IMR-90 (cell line): Measurements from ENCODE around the gene DNAJC25. TPM values are rescaled to one million over a fixed set of nuclear protein-coding genes. Genes with fewer than 3 reads are reported as not detected.

Experiments used
- ATAC-seq: fragments of 200-7000 bp; cut with Tn5 transposase; 2 replicates; pipeline ENCODE4 v1.9.1; 2020; ENCODE audit warnings: low read depth, mild to moderate bottlenecking, moderate library complexity
- BruUV-seq: library from RNA; stranded (reverse); fragments of 400-500 nt; replicated peaks from 2 replicates; lab custom pipeline; 2021; lab: Mats Ljungman, UMichigan
- CTCF ChIA-PET: fragments of 300-600 bp; formaldehyde crosslinking; extraction: SDS; loops from one replicate; lab custom pipeline; 2021; ENCODE audit warnings: antibody characterized with exemption; lab: Yijun Ruan, JAX
- POLR2A ChIA-PET: fragments of 300-600 bp; sonication (Branson Sonifier 250); formaldehyde crosslinking; loops from one replicate; lab custom pipeline; 2022; ENCODE audit warnings: antibody characterized with exemption; ENCODE audit not compliant: unreplicated experiment; lab: Charles Lee
- DNase-seq: peaks from one replicate; pipeline ENCODE4 v3.0.0; 2013
- H2AFZ ChIP-seq: replicated peaks from 2 replicates; pipeline ENCODE3; 2013; ENCODE audit warnings: low read length, mild to moderate bottlenecking; ENCODE audit not compliant: poor library complexity
- H2AK5ac ChIP-seq: 2 replicates; pipeline ENCODE4 v1.6.1; 2013; ENCODE audit warnings: low read depth, low read length, inconsistent platforms
- H2AK9ac ChIP-seq: replicated peaks from 2 replicates; pipeline ENCODE3; 2013; ENCODE audit warnings: mild to moderate bottlenecking, low read depth, low read length, moderate library complexity; ENCODE audit not compliant: poor library complexity
- H2BK120ac ChIP-seq: 2 replicates; pipeline ENCODE4 v1.6.1; 2013; ENCODE audit warnings: low read depth, low read length, inconsistent platforms
- H2BK15ac ChIP-seq: 3 replicates; pipeline ENCODE4 v1.6.1; 2013; ENCODE audit warnings: low read depth, low read length, inconsistent platforms
- H2BK20ac ChIP-seq: 2 replicates; pipeline ENCODE4 v1.6.1; 2013; ENCODE audit warnings: low read depth, mild to moderate bottlenecking, inconsistent platforms, low read length, moderate library complexity
- H2BK5ac ChIP-seq: 2 replicates; pipeline ENCODE4 v1.6.1; 2013; ENCODE audit warnings: mild to moderate bottlenecking, low read depth, low read length, inconsistent platforms; ENCODE audit not compliant: poor library complexity, severe bottlenecking
- H3K14ac ChIP-seq: replicated peaks from 2 replicates; pipeline ENCODE4 v1.6.1; 2013; ENCODE audit warnings: low read depth, low read length, inconsistent platforms
- H3K18ac ChIP-seq: 2 replicates; pipeline ENCODE4 v1.6.1; 2013; ENCODE audit warnings: low read depth, low read length, control low read depth
- H3K23ac ChIP-seq: 2 replicates; pipeline ENCODE4 v1.6.1; 2013; ENCODE audit warnings: low read depth, low read length, inconsistent platforms
- H3K27ac ChIP-seq: 2 replicates; pipeline ENCODE4 v1.5.1; 2013; ENCODE audit warnings: mild to moderate bottlenecking, control low read depth, low read length; ENCODE audit not compliant: insufficient read depth
- H3K27me3 ChIP-seq: 2 replicates; pipeline ENCODE4 v1.6.1; 2013; ENCODE audit warnings: low read length; ENCODE audit not compliant: control insufficient read depth, insufficient read depth
- H3K36me3 ChIP-seq: 2 replicates; pipeline ENCODE4 v1.6.1; 2013; ENCODE audit warnings: low read length, mixed read lengths; ENCODE audit not compliant: control insufficient read depth, insufficient read depth
- H3K4ac ChIP-seq: 2 replicates; pipeline ENCODE4 v1.6.1; 2013; ENCODE audit warnings: low read depth, low read length, inconsistent platforms
- H3K4me1 ChIP-seq: 2 replicates; pipeline ENCODE4 v1.6.1; 2013; ENCODE audit warnings: low read length, mixed read lengths; ENCODE audit not compliant: control insufficient read depth, insufficient read depth
- H3K4me2 ChIP-seq: 2 replicates; pipeline ENCODE4 v1.6.1; 2013; ENCODE audit warnings: low read depth, mild to moderate bottlenecking, control low read depth, low read length, moderate library complexity
- H3K4me3 ChIP-seq: 2 replicates; pipeline ENCODE4 v1.5.1; 2013; ENCODE audit warnings: low read depth, mild to moderate bottlenecking, control low read depth, low read length, moderate library complexity; ENCODE audit not compliant: insufficient read depth
- H3K56ac ChIP-seq: 2 replicates; pipeline ENCODE4 v1.6.1; 2013; ENCODE audit warnings: low read length, inconsistent platforms; ENCODE audit not compliant: insufficient read depth; ENCODE audit errors: extremely low read depth
- H3K79me1 ChIP-seq, 2 experiments: 2 replicates each; pipeline ENCODE4 v1.6.1; 2013; ENCODE audit warnings: low read length in 2 of 2, inconsistent platforms in 1 of 2, low read depth in 1 of 2
- H3K9ac ChIP-seq: 2 replicates; pipeline ENCODE4 v1.6.1; 2013; ENCODE audit warnings: low read depth, low read length, control low read depth
- H3K9me1 ChIP-seq: 2 replicates; pipeline ENCODE4 v1.6.1; 2013; ENCODE audit warnings: low read length, inconsistent platforms; ENCODE audit not compliant: insufficient read depth
- H3K9me3 ChIP-seq: 2 replicates; pipeline ENCODE4 v1.6.1; 2013; ENCODE audit warnings: low read length; ENCODE audit not compliant: control insufficient read depth, insufficient read depth
- H4K20me1 ChIP-seq: 2 replicates; pipeline ENCODE4 v1.6.1; 2013; ENCODE audit warnings: low read length, inconsistent platforms; ENCODE audit not compliant: insufficient read depth
- H4K5ac ChIP-seq: 2 replicates; pipeline ENCODE4 v1.6.1; 2013; ENCODE audit warnings: mild to moderate bottlenecking, low read depth, low read length, control low read depth
- H4K8ac ChIP-seq, 2 experiments: 2 replicates each; pipeline ENCODE4 v1.6.1; 2013; ENCODE audit warnings: low read depth in 2 of 2, low read length in 2 of 2, control low read depth in 1 of 2, inconsistent platforms in 1 of 2
- H4K91ac ChIP-seq: 2 replicates; pipeline ENCODE4 v1.6.1; 2013; ENCODE audit warnings: low read depth, low read length, inconsistent platforms; ENCODE audit not compliant: insufficient read depth
- BHLHE40 ChIP-seq: fragments of 150-350 bp; IDR thresholded peaks from 2 replicates; pipeline ENCODE4 v1.6.1; 2016; ENCODE audit warnings: mild to moderate bottlenecking, low read depth, low read length
- CEBPB ChIP-seq: IDR thresholded peaks from 2 replicates; pipeline ENCODE4 v1.6.1; 2012; ENCODE audit warnings: low read depth, low read length, improper control_type of control experiment
- CHD1 ChIP-seq: IDR thresholded peaks from 2 replicates; pipeline ENCODE4 v1.6.1; 2012; ENCODE audit warnings: low read depth, low read length, improper control_type of control experiment
- CTCF ChIP-seq: conservative IDR thresholded peaks from 2 replicates; pipeline ENCODE4 v1.5.1; 2012; ENCODE audit warnings: mild to moderate bottlenecking, low read depth, low read length, improper control_type of control experiment
- FOS ChIP-seq: fragments of 150-350 bp; IDR thresholded peaks from 2 replicates; pipeline ENCODE4 v1.6.1; 2016; ENCODE audit warnings: low read depth, low read length
- MAFK ChIP-seq: IDR thresholded peaks from 2 replicates; pipeline ENCODE4 v1.6.1; 2012; ENCODE audit warnings: low read depth, low read length, improper control_type of control experiment
- MXI1 ChIP-seq: IDR thresholded peaks from 2 replicates; pipeline ENCODE4 v1.6.1; 2012; ENCODE audit warnings: low read depth, mild to moderate bottlenecking, low read length, moderate library complexity, borderline replicate concordance
- NFE2L2 ChIP-seq: fragments of 150-350 bp; IDR thresholded peaks from 2 replicates; pipeline ENCODE4 v1.6.1; 2016; ENCODE audit warnings: low read depth, mild to moderate bottlenecking, low read length
- POLR2A ChIP-seq: IDR thresholded peaks from 2 replicates; pipeline ENCODE4 v1.6.1; 2012; ENCODE audit warnings: mild to moderate bottlenecking, low read depth, low read length
- RAD21 ChIP-seq: IDR thresholded peaks from 2 replicates; pipeline ENCODE4 v1.6.1; 2012; ENCODE audit warnings: low read length, improper control_type of control experiment
- RCOR1 ChIP-seq: IDR thresholded peaks from 2 replicates; pipeline ENCODE4 v1.6.1; 2012; ENCODE audit warnings: mild to moderate bottlenecking, low read length, improper control_type of control experiment; ENCODE audit not compliant: insufficient replicate concordance
- RFX5 ChIP-seq: IDR thresholded peaks from 2 replicates; pipeline ENCODE4 v1.8.0; 2012; ENCODE audit warnings: low read depth, mild to moderate bottlenecking, low read length, moderate library complexity
- SMC3 ChIP-seq: fragments of 150-350 bp; IDR thresholded peaks from 2 replicates; pipeline ENCODE4 v1.6.1; 2016; ENCODE audit warnings: low read depth, mild to moderate bottlenecking, antibody characterized with exemption, low read length, moderate library complexity
- USF2 ChIP-seq: fragments of 150-350 bp; IDR thresholded peaks from 2 replicates; pipeline ENCODE4 v1.6.1; 2017; ENCODE audit warnings: mild to moderate bottlenecking, antibody characterized with exemption, low read length, low read depth
- WGBS, 2 experiments: methylation state at CpG; one replicate each; pipeline versions ENCODE4 v1.1.5 to v1.1.7; 2013; ENCODE audit warnings: missing lambda C conversion rate in 2 of 2; ENCODE audit not compliant: insufficient read length in 1 of 2; ENCODE audit errors: extremely low coverage in 2 of 2; 5-methylcytosine and 5-hydroxymethylcytosine counted together
- dilution Hi-C: fragments of 300-500 bp; cut with HindIII; formaldehyde crosslinking; loops from one replicate; pipeline ENCODE4 v1.14.3; 2018; ENCODE audit warnings: low sequenced_read_pairs; ENCODE audit not compliant: unreplicated experiment
- in situ Hi-C: fragments of 300-500 bp; cut with MboI; formaldehyde crosslinking; loops from 3 replicates; pipeline ENCODE4 v1.14.3; 2019; ENCODE audit warnings: low sequenced_read_pairs, inconsistent platforms, mixed read lengths
- intact Hi-C: fragments of 100-400 bp; cut with micrococcal nuclease; formaldehyde crosslinking; loops from 2 replicates; pipeline ENCODE4 v1.10.0; 2022
- polyA plus RNA-seq, 3 experiments: library from polyadenylated mRNA; depleted of rRNA; stranded (reverse); fragments of >200 nt; gene quantifications; 2 replicates each; pipeline ENCODE4 v1.2.3, GENCODE V29; 2012; ENCODE audit warnings: low replicate concordance in 1 of 3
- total RNA-seq: library from RNA; depleted of rRNA; stranded (reverse); fragments of >200 nt; gene quantifications from 2 replicates; pipeline ENCODE4 v1.2.3, GENCODE V29; 2012

DNAJC25 gene
- total and polyA plus RNA-seq, 2 of the 4 experiments (the other 2 are of a cell fraction) = 3.2 to 6.6 TPM

DNA sequence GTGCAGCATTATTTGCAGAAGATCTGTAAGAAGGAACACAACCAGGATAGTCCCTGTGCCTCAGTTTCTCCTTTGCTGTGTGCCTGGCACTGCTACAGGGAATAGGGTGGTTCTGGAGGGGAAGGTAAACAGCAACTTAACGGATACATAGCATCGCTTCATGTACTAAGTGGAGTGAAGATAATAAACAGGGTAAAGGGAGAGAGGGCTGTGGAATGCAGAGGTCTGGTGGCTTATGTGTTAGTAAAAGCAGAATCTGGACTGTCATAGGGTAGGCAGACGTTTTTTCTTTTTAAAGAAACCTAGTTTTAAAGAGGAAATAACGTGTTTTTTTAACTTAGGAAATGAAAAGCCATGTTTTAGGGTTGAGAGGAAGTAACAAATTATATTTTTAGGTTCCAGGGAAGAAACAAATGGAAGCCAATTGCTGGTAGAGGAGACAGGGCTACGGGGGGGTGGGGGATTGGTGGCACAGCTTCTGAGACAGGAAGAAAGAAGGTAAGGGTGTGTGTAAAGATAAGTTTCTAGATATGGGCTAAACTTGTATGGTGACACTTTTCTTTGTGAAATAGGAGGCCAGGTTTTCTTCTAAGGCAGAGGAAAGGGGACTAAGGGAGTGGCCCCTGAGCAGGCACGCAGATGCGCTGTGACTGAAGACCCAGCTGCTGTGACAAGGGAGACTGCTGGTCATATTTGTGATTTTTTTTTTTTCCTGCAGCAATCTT lies 31.6 kb downstream of the DNAJC25 start (continued):
- TF ChIP-seq POLR2A = no peak
- no peak for TF ChIP-seq FOS
- no peak for TF ChIP-seq RAD21
- TF ChIP-seq BHLHE40 = no peak
- TF ChIP-seq RCOR1 = no peak
- no peak for TF ChIP-seq NFE2L2
- no peak for TF ChIP-seq CEBPB

DNA sequence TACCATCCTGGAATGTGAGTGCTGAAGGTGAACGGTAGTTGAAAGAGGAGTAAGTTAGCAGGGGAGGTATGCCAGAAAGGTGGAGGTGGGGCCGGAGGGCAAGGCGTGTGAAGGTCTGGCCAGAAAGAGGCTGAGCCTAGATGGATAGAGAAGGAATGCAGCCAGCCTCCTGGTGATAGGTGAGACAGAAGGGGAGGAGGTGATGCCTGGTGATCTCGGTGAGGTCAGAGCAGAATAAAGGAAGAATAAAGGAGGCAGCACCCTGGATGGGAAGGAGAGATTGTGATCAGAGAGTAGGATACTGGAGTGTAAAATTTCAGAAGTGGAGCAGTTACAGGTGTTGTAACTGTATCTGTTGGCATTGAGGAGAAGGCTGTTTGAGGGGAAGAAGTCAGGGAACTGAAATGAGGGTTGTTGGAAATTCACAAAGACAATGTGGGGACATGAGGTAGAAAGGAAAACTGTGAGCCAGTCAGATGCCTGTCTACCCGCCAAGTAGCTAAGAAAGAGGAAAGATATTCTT lies 32.2 kb downstream of the DNAJC25 start:
- peak overlapping the region; percentile 16; the same call in 1 of the 2 replicates for H3K4ac ChIP-seq
- H2BK15ac ChIP-seq = no peak overlapping the region
- no peak overlapping the region for H3K18ac ChIP-seq
- peaks cover 19% of the 10 kb centered on the region for H3K9me1 ChIP-seq
- ATAC-seq (no peak), DNase-seq (no peak)
- H3K9me3 ChIP-seq = no peaks in the 10 kb centered on the region
- H3K56ac ChIP-seq = no peak overlapping the region
- in situ Hi-C loops (no loop called here), dilution Hi-C loops (no loop called here), intact Hi-C loops (no loop called here)
- H2AFZ ChIP-seq = no peak overlapping the region
- no peaks in the 10 kb centered on the region for H3K27me3 ChIP-seq
- H4K8ac ChIP-seq = no peak overlapping the region
- H3K4me1 ChIP-seq = peaks cover 7% of the 10 kb centered on the region
- ChIA-PET POLR2A (no interaction called here), CTCF (interaction anchor here (0.9 kb wide), 1 partner anchor 10 kb away, joined by 7 read pairs; no protein-coding TSS in a partner anchor)
- H2BK20ac ChIP-seq = no peak overlapping the region
- H2BK120ac ChIP-seq = no peak overlapping the region
- H3K23ac ChIP-seq = peak overlapping the region; percentile 7
- H3K4me2 ChIP-seq = peak overlapping the region; percentile 100; the same call in 1 of the 2 replicates
- peaks cover 23 to 59% of the 10 kb centered on the region in 2 experiments; a peak in 3 of 4 replicates for H3K79me1 ChIP-seq
- H4K5ac ChIP-seq = no peak overlapping the region
- H2AK5ac ChIP-seq = no peak overlapping the region
- no peak overlapping the region for H4K91ac ChIP-seq
- WGBS, 2 experiments = 80% methylated on average over 4 of the region's 5 CpGs; no CpG with 5 or more reads in 1 of the 2 experiments
- H3K9ac ChIP-seq = no peak overlapping the region
- H4K20me1 ChIP-seq = peaks cover 38% of the 10 kb centered on the region
- H3K36me3 ChIP-seq = peaks cover 9% of the 10 kb centered on the region
- no peak overlapping the region for H3K27ac ChIP-seq
- H3K14ac ChIP-seq = peak overlapping the region; percentile 72; the same call in 1 of the 2 replicates
- H3K4me3 ChIP-seq = no peak overlapping the region
- H2AK9ac ChIP-seq = peak overlapping the region; percentile 77
- no peak overlapping the region for H2BK5ac ChIP-seq
- BruUV-seq = no TSS peak
- no peak for TF ChIP-seq CHD1
- no peak for TF ChIP-seq RFX5
- no peak for TF ChIP-seq SMC3
- no peak for TF ChIP-seq MAFK
- TF ChIP-seq BHLHE40 = no peak
- no peak for TF ChIP-seq NFE2L2
- TF ChIP-seq RAD21 = no peak
- TF ChIP-seq CTCF = no peak
- no peak for TF ChIP-seq MXI1
- no peak for TF ChIP-seq POLR2A
- TF ChIP-seq CEBPB = no peak
- TF ChIP-seq USF2 = no peak
